K562 (cell line): ENCODE measurements around the gene TRAPPC2L. TPM values are rescaled to one million over a fixed set of nuclear protein-coding genes. Genes with fewer than 3 reads are reported as not detected.

ENCODE experiments used
- ATAC-seq: fragments of 200-7000 bp; cut with Tn5 transposase; 3 replicates; pipeline ENCODE4 v1.9.1; 2020; ENCODE audit warnings: moderate library complexity
- BruUV-seq: library from RNA; stranded (reverse); fragments of 400-500 nt; replicated peaks from 2 replicates; lab custom pipeline; 2021; lab: Mats Ljungman, UMichigan
- CTCF ChIA-PET: fragments of 300-600 bp; formaldehyde crosslinking; extraction: SDS; loops from one replicate; lab custom pipeline; 2021; ENCODE audit warnings: low intra/inter-chr PET ratio; lab: Yijun Ruan, JAX
- POLR2A ChIA-PET: fragments of 300-600, 350-650 bp; sonication (Branson Sonifier 250); formaldehyde crosslinking; extraction: SDS; loops from one replicate; lab custom pipeline; 2021; ENCODE audit warnings: antibody characterized with exemption, inconsistent platforms; lab: Yijun Ruan, JAX
- DNase-seq, 4 experiments: peaks; one replicate each; pipeline versions ENCODE4 v3.0.0 to v3.0.0-alpha.2; 2011 to 2018; ENCODE audit warnings: low spot score in 3 of 4, mixed read lengths in 3 of 4; ENCODE audit errors: extremely low read depth in 1 of 4
- FAIRE-seq: peaks from 2 replicates; lab custom pipeline; 2011; peaks lifted over from hg19 to GRCh38; lab: Jason Lieb, UNC
- H2AFZ ChIP-seq: 2 replicates; pipeline ENCODE4 v1.6.0; 2011; ENCODE audit warnings: low read depth, low read length, control low read depth, inconsistent platforms
- H3K27ac ChIP-seq: fragments of 200-600 bp; 3 replicates; pipeline ENCODE4 v1.8.0; 2011; ENCODE audit warnings: low read depth, mild to moderate bottlenecking, control low read depth, inconsistent platforms, low read length, moderate library complexity, mixed read lengths; ENCODE audit errors: extremely low read depth
- H3K27me3 ChIP-seq, 2 experiments: fragments of 300-600 bp in 1 of 2; 2 replicates in 1 of 2; 3 replicates in 1 of 2; pipeline versions ENCODE4 v1.6.0 to v1.8.0; 2011; ENCODE audit warnings: inconsistent platforms in 2 of 2, low read length in 2 of 2, mild to moderate bottlenecking in 1 of 2, mixed read lengths in 1 of 2, moderate library complexity in 1 of 2; ENCODE audit not compliant: control insufficient read depth in 2 of 2, insufficient read depth in 2 of 2
- H3K36me3 ChIP-seq: fragments of 300-600 bp; 3 replicates; pipeline ENCODE4 v1.8.0; 2011; ENCODE audit warnings: mild to moderate bottlenecking, low read length, inconsistent platforms; ENCODE audit not compliant: control insufficient read depth, insufficient read depth
- H3K4me1 ChIP-seq, 2 experiments: fragments of 200-600 bp in 1 of 2; replicated peaks in 1 of 2; 2 replicates in 1 of 2; 3 replicates in 1 of 2; pipeline versions ENCODE4 v1.5.1 to v1.8.0; 2011; ENCODE audit warnings: inconsistent platforms in 2 of 2, low read length in 2 of 2, mild to moderate bottlenecking in 1 of 2, mixed read lengths in 1 of 2, moderate library complexity in 1 of 2; ENCODE audit not compliant: control insufficient read depth in 2 of 2, insufficient read depth in 2 of 2
- H3K4me2 ChIP-seq: 2 replicates; pipeline ENCODE4 v1.6.1; 2011; ENCODE audit warnings: low read length, control low read depth, inconsistent platforms, mixed read lengths; ENCODE audit not compliant: insufficient read depth
- H3K4me3 ChIP-seq: fragments of 200-600 bp; sonication (generic), shearing (Covaris generic); 2 replicates; pipeline ENCODE4 v1.5.1; 2016; ENCODE audit warnings: control low read depth, inconsistent platforms
- H3K79me2 ChIP-seq: fragments of 200-600 bp; 3 replicates; pipeline ENCODE4 v1.8.0; 2011; ENCODE audit warnings: low read length, inconsistent platforms; ENCODE audit not compliant: control insufficient read depth, insufficient read depth
- H3K9ac ChIP-seq, 2 experiments: 2 replicates each; pipeline versions ENCODE4 v1.6.0 to v1.6.1; 2011; ENCODE audit warnings: low read depth in 2 of 2, low read length in 2 of 2, control low read depth in 1 of 2, inconsistent platforms in 1 of 2, mild to moderate bottlenecking in 1 of 2, mixed read lengths in 1 of 2; ENCODE audit not compliant: insufficient read depth in 1 of 2
- H3K9me1 ChIP-seq: one replicate; pipeline ENCODE4 v1.6.0; 2011; ENCODE audit warnings: inconsistent platforms, mild to moderate bottlenecking, low read length, moderate library complexity; ENCODE audit not compliant: control insufficient read depth, insufficient read depth
- H3K9me3 ChIP-seq: replicated peaks from 2 replicates; pipeline ENCODE4 v1.5.1; 2011; ENCODE audit warnings: low read depth, low read length, inconsistent platforms; ENCODE audit not compliant: control insufficient read depth, insufficient read depth
- H4K20me1 ChIP-seq: replicated peaks from 2 replicates; pipeline ENCODE4 v1.6.1; 2011; ENCODE audit warnings: low read length, inconsistent platforms, mixed read lengths; ENCODE audit not compliant: control insufficient read depth, insufficient read depth
- BCOR ChIP-seq: fragments of 450-650 bp; IDR thresholded peaks from 2 replicates; pipeline ENCODE4 v1.6.1; 2016
- ELK1 ChIP-seq: sonication (generic); formaldehyde crosslinking; IDR thresholded peaks from 2 replicates; pipeline ENCODE4 v1.8.1; 2022; ENCODE audit warnings: missing genetic modification reagents
- FOXJ3 ChIP-seq: sonication (generic); formaldehyde crosslinking; IDR thresholded peaks from 2 replicates; pipeline ENCODE4 v1.4.0; 2020; ENCODE audit warnings: mild to moderate bottlenecking, missing genetic modification reagents
- GABPB2 ChIP-seq: fragments of 250-450 bp; sonication (Bioruptor Pico); conservative IDR thresholded peaks from 2 replicates; pipeline ENCODE4 v1.5.1; 2021; ENCODE audit warnings: mild to moderate bottlenecking
- KLF13 ChIP-seq: fragments of 450-650 bp; IDR thresholded peaks from 2 replicates; pipeline ENCODE4 v1.6.1; 2016; ENCODE audit warnings: missing genetic modification characterization, low read depth, mild to moderate bottlenecking, missing compliant biosample characterization, moderate library complexity, borderline replicate concordance
- MAFG ChIP-seq: fragments of 450-650 bp; conservative IDR thresholded peaks from 2 replicates; pipeline ENCODE4 v1.6.1; 2016; ENCODE audit warnings: missing genetic modification characterization, missing compliant biosample characterization
- PURB ChIP-seq: sonication (generic); formaldehyde crosslinking; IDR thresholded peaks from 2 replicates; pipeline ENCODE4 v1.9.0; 2021; ENCODE audit warnings: low read depth, mild to moderate bottlenecking, missing genetic modification reagents
- RAD51 ChIP-seq: fragments of 450-650 bp; IDR thresholded peaks from 2 replicates; pipeline ENCODE4 v1.7.1; 2016; ENCODE audit warnings: low read depth, mild to moderate bottlenecking, borderline replicate concordance
- SAFB2 ChIP-seq: fragments of 200-400 bp; formaldehyde crosslinking; IDR thresholded peaks from 2 replicates; pipeline ENCODE4 v1.6.1; 2018; ENCODE audit warnings: borderline replicate concordance, low read length, low read depth, moderate library complexity; ENCODE audit not compliant: severe bottlenecking
- STAT6 ChIP-seq: sonication (generic); formaldehyde crosslinking; IDR thresholded peaks from 2 replicates; pipeline ENCODE4 v1.8.1; 2023; ENCODE audit warnings: mild to moderate bottlenecking, missing genetic modification reagents
- TEAD4 ChIP-seq, 2 experiments: sonication (generic) in 1 of 2; formaldehyde crosslinking in 1 of 2; IDR thresholded peaks; 2 replicates each; pipeline versions ENCODE4 v1.6.1 to v1.8.0; 2012 to 2022; ENCODE audit warnings: borderline replicate concordance in 1 of 2, inconsistent platforms in 1 of 2, low read length in 1 of 2, mild to moderate bottlenecking in 1 of 2, missing genetic modification reagents in 1 of 2
- USF1 ChIP-seq: sonication (generic); formaldehyde crosslinking; IDR thresholded peaks from 2 replicates; pipeline ENCODE4 v1.9.0; 2022; ENCODE audit warnings: mild to moderate bottlenecking, missing genetic modification reagents
- ZBTB8A ChIP-seq: fragments of 450-650 bp; IDR thresholded peaks from 2 replicates; pipeline ENCODE4 v1.6.1; 2018; ENCODE audit warnings: mild to moderate bottlenecking, moderate library complexity; ENCODE audit not compliant: partially characterized antibody
- ZKSCAN3 ChIP-seq: fragments of 250-450 bp; sonication (Bioruptor Pico); IDR thresholded peaks from 2 replicates; pipeline ENCODE4 v1.4.0; 2020
- ZNF239 ChIP-seq: fragments of 250-450 bp; sonication (Bioruptor Pico); IDR thresholded peaks from 2 replicates; pipeline ENCODE4 v1.4.0; 2020; ENCODE audit warnings: mild to moderate bottlenecking
- ZNF644 ChIP-seq: fragments of 200-800 bp; sonication (Bioruptor generic); IDR thresholded peaks from 2 replicates; pipeline ENCODE4 v1.6.1; 2016; ENCODE audit warnings: low read depth, missing genetic modification characterization, missing compliant biosample characterization
- WGBS: fragments of 100-300 bp; shearing (Covaris generic); methylation state at CpG from one replicate; pipeline ENCODE4 v1.1.6; 2016; ENCODE audit warnings: low coverage, mixed read lengths; ENCODE audit not compliant: insufficient coverage; ENCODE audit errors: missing lambda C conversion rate; 5-methylcytosine and 5-hydroxymethylcytosine counted together
- in situ Hi-C: fragments of 300-500 bp; cut with MboI; formaldehyde crosslinking; loops from 4 replicates; pipeline ENCODE4 v1.15.0; 2018; ENCODE audit warnings: inconsistent platforms, mixed read lengths
- intact Hi-C: fragments of 100-400 bp; cut with micrococcal nuclease; formaldehyde crosslinking; loops from 2 replicates; pipeline ENCODE4 v1.14.2; 2022
- polyA plus RNA-seq, 8 experiments: library from polyadenylated mRNA; depleted of rRNA in 4 of 8; stranded (reverse) in 5 of 8; unstranded in 3 of 8; fragments of >200 nt; fragmentation: Nextera tagmentation in 2 of 8; fragmentation: Illumina TruSeq in 1 of 8; extraction: Ambion mirVana in 2 of 8; extraction: Trizol in 1 of 8; gene quantifications; 2 replicates each; pipeline versions ENCODE4 v1.2.1 to v1.2.3, GENCODE V29; 2011 to 2014; ENCODE audit warnings: inconsistent platforms in 1 of 8, missing spikeins in 1 of 8
- total RNA-seq, 7 experiments: library from RNA; depleted of rRNA in 6 of 7; stranded (reverse); fragments of >200 nt in 6 of 7; fragmentation: Illumina TruSeq in 2 of 7; extraction: Trizol in 2 of 7; gene quantifications; 2 replicates each; pipeline versions ENCODE4 v1.2.1 to v1.2.3, GENCODE V29; 2011 to 2021; ENCODE audit warnings: low replicate concordance in 1 of 7

The TRAPPC2L gene
- total and polyA plus RNA-seq, 9 of the 15 experiments (the other 6 are each of a cell fraction or from before 2014, with no cell fraction given) = 60.4 to 398 (median 97.5) TPM

- WGBS = 58% methylated on average over 14 of the region's 14 CpGs
- Histone ChIP-seq H3K4me1 (peaks cover 0 to 46% of the 10 kb centered on the region in 2 experiments; a peak in 2 of 5 replicates), H3K9me3 (no peaks in the 10 kb centered on the region), H3K9me1 (no peaks in the 10 kb centered on the region), H4K20me1 (no peaks in the 10 kb centered on the region; the same call in 1 of the 2 replicates), H3K4me2 (no peak overlapping the region), H3K27me3 (no peaks in the 10 kb centered on the region), H3K4me3 (no peak overlapping the region), H2AFZ (no peak overlapping the region), H3K27ac (no peak overlapping the region), H3K36me3 (no peaks in the 10 kb centered on the region), H3K9ac (no peak overlapping the region), H3K79me2 (no peaks in the 10 kb centered on the region)
- intact Hi-C loops (no loop called here), in situ Hi-C loops (no loop called here)
- ATAC-seq (no peak), DNase-seq (no peak), FAIRE-seq (no peak)
- CTCF ChIA-PET = no interaction called here
- POLR2A ChIA-PET = interaction anchor here (1.5 kb wide), 1 partner anchor 10 kb away, joined by 6 read pairs; no protein-coding TSS in a partner anchor
- BruUV-seq = no TSS peak
- peak; percentile 98 for TF ChIP-seq ZNF239 (CRISPR knock-in tag)
- no peak for TF ChIP-seq TEAD4 (IDR thresholded peaks at IDR 0.05; ENCODE audit: low read length)
- TF ChIP-seq TEAD4 (CRISPR knock-in tag; IDR thresholded peaks at IDR 0.05; ENCODE audit: borderline replicate concordance) = no peak
- no peak for TF ChIP-seq ELK1
- TF ChIP-seq KLF13 = no peak
- no peak for TF ChIP-seq GABPB2 (CRISPR knock-in tag)
- no peak for TF ChIP-seq SAFB2
- TF ChIP-seq FOXJ3 (CRISPR knock-in tag) = no peak
- TF ChIP-seq MAFG (tag) = no peak
- TF ChIP-seq ZKSCAN3 = no peak
- TF ChIP-seq BCOR = 0 out of 2 replicates have a peak, but pooled peaks have one; percentile 21
- 0 out of 2 replicates have a peak, but pooled peaks have one; percentile 13 for TF ChIP-seq RAD51
- no peak for TF ChIP-seq ZBTB8A
- no peak for TF ChIP-seq ZNF644 (tag)
- TF ChIP-seq PURB (CRISPR knock-in tag) = no peak
- TF ChIP-seq USF1 (CRISPR knock-in tag) = peak; percentile 57
- TF ChIP-seq STAT6 (CRISPR knock-in tag) = no peak
Measured at GRCh38 chr16:88830783-88831182, 26.1 kb upstream of the TRAPPC2L start.
